ENCODE measurements around the gene EBF4.
A peak's percentile ranks its signal among the peaks of the same experiment; 100 is the strongest.
"Not testable (repeated sequence)": the region's sequence is repeated elsewhere in the genome, so short reads cannot be mapped to it uniquely, and the experiment has no call there.

The EBF4 gene

DNA sequence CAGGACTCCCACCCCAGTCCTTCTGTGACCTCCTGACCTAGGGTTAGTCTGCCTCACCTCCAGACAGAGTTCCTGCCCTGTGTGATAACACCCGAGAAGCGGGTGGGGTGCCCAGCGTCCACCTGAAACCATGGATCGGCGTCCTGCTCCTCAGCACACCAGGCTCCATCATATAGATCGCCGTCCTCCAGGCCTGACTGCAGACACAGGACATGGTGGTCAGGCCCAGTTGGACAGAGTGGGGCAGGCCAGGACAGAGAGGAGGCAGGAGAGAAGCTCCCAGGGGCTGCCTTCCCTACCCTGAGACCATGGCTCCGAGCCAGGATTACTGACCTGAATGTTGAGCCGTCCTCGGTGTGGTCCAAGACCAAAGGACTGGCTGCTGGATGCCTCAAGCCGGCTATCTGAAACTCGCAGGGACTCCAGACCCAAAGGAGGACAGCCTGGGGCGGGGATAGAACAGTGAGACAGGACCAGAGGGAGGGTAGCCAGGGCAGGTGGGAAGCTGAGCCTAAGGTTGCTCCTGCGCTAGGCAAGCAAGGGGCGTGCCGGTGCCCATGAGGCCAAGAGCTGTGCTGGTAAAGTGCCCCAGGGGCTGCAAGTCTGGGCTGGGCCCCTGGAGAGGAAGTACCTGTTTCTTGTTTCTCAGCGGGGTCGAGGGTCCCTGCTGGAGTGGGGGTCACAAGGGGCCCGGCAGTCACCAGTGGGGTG lies 105.7 kb downstream of the EBF4 start:
- no peak for DNase-seq

DNA sequence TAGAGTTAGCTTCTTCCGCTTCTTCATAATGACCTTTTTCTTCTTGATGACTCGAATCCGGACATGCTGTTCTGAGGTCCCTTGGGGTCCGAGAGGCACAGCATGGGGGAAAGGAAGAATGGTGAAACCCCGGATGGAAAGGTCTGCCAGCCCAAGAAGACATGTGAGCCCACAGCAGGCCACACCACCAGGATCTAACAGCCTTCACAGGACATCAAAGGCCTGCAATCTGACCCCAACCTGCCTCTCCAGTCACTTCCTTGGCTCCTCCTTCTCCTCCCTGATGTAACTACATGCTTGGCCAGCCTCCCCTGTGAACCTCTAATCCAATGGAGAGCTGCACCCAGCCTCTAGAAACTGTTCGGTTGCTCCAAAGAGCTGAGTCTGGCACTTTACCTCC lies 106.2 kb downstream of the EBF4 start:
- DNase-seq = no peak

DNA sequence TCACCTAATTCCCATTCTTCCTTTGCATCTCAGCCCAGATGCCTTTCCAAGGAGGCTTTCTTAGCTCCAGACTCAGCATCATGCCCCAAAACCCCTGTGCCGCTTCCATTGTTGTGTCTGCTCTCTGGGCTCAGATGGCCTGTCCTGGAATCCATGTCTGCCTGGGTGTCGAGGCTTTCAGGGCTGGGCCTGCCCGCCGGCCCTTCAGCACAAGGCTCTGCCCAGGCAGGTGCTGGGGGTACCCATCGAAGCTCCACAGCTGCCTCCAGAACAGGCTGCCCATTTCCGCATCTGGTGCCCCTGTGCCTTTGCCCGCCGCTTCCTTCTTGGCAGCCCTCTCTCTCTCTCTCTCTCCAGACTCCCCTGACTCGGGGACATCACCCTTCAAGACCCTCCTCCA lies 106.7 kb downstream of the EBF4 start:
- no peak for DNase-seq

DNA sequence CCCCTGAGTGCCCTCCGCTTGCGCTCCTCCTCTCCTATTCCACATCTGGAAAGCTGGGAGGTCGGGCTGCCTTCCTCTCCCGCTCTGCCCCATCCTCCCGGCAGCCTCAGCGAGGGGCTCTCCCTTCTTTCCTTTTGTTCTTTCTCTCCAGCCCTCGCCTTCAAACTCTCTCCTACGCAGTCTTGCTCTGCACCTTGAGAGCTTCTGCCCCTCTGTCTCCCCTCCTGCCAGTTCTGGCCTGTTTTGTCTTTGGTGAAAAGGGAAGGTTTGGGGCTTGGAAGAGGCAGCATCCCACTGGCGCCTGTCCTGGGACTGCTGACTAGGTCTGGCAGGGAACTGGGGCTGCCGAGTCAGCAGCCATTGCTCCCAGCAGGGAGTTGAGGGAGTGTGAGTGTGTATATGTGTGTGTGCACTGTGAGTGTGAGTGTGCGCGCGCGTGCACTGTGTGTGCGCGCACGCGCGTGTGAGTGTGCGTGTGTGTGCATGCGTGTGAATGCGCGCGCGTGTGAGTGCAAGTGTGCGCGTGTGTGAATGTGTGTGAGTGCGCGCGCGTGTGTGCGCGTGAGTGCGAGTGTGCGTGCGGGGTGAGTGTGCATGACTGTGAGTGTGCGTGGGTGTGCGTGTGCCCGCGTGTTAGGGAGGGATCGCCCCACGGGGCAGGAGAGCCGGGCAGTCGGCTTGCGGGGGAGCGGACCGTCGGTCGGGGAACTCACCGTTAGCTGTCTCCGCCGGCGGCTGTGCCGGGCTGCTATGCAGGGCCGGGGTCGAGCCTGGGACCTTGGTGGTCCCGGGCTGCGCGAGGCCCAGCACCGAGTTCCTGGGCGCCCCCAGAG lies 107.3 kb downstream of the EBF4 start:
- DNase-seq = peak in 1 of 2 donors; percentile 29

DNA sequence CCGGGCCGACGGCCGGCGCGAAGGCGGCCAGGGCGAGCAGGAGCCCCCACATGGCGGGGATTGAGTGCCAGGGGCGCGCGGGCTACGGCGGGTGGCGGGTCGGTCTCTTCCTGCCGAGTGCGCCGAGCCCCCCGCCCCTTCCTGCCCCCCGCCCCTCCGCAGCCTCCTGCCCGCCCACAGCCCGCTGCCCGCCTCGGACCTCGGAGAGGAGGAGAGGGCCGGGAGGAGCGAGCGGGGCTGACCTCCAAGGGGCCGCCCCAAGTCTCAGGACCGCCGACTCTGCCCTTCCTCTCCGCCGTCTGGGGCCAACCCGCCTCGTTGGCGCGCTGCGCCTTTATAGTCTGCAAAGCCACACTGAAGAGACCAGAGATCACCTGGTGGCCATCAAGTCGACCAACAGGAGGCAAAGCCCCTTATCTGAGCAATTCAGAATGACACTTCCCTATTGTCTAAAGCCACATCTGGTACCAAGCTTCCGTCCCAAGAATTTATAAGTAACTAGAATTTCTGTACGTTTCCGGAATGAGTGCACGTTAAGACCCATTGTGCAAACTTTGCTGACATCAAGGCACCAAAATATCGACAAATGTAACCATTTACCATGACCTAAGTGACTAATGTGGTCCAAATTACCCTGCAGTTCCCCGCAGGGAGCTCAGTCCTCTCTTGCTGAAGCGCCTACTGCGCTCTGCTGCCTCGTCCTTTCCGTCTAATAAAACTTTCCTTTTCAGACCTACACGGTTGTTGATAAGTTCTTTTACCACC lies 108.1 kb downstream of the EBF4 start, which contains the start of gene CPXM1:
TSS of gene CPXM1 (minus strand) at position 107 of the 765 bp plus-strand sequence. CDS start at position 52, 55 bp downstream.
- peak in 1 of 2 donors; percentile 30 for DNase-seq

DNA sequence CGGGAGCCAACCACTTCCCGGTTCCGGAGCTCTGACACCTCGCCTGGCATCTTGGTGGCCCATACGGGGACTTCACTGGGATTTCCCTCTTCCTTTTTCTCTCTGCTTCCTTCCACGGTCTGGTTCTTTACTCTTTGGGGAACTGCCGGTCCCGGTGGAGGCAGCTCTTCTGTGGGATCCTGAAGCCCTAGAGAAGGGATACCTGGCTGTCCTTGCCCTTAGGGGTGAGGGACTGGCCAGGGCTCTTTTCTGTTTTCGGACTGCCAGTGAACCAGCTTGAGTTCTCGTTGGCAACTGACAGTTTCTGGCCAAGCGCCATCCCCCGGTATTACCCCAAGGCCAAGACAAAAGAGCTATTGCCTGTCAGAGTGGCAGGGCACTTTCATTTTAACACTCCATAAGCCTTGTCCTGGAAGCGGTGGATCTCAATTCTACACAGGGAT lies 108.7 kb downstream of the EBF4 start:
- no peak for DNase-seq

DNA sequence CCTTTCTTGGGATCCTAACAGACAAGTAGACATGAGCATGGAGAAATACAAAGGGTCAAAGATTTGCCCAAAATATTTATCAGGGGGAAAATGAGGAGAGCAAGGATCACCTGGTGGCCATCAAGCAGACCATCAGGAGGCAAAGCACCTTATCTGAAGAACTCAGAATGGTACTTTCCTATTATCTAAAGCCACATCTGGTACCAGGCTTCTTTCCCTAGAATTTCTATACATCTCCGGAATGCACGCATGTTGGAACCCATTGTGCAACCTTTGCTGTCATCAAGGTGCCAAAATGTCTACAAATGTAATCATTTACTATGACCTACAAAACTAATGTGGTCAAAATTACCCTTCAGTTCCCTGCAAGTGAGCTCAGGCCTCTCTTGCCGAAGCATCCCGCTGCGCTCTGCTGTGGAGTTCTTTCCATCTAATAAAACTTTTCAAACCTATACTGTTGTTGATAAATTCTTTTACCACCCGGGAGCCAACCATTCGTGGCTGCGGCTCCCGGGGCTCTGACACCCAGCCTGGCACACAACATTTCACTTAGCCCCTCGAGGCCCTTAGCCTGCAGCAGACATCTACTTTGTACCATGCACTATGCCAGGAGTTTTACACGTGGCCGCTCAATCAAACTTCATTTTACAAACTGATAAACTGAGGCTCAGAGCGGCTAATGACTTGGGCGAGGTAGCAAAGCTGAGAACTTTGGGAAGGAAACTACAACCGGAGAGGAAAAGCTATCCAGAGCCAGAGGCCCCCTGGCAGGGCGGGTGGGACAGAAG lies 111.7 kb downstream of the EBF4 start:
- no peak for DNase-seq

DNA sequence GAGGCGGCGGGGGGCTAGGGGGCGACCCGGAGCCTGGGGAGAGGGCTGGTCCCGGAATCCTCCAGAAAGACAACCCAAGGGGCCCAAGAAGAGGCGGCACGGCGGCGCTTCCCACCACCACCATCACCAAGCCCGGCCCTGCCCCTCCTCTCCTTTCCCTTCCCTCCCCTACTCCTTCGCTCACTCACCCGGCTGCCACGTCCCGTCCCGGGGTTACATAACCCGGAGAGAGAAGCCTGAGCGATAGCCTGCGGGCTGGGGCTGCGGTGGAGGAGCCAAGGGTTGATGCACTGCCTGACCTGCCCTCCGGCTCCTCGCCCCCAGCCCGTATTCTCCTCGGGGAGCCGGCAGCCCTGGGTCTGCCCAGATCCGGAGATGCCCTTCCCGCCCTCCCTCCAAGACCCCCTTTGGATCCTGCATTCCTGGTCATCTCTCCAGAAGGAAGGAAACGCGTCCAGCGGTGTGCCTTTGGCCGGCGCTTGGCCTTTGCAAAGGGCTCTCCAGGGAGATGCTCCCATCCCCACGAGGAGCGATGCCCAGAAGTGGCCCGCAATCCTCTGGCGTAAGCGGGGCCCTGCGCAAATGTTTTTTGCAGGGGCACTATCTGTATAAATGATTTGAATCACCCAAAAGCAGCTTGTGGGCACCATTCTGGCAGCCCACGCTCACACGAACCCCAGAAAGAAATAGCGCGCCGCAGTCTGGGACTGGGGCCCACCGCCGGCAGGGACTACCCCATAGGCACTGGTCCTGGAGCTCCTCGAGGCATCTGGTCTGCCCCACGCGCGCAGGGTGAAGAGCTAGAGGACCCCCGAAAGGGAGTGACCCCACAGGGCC lies 112.5 kb downstream of the EBF4 start:
- no peak for DNase-seq

DNA sequence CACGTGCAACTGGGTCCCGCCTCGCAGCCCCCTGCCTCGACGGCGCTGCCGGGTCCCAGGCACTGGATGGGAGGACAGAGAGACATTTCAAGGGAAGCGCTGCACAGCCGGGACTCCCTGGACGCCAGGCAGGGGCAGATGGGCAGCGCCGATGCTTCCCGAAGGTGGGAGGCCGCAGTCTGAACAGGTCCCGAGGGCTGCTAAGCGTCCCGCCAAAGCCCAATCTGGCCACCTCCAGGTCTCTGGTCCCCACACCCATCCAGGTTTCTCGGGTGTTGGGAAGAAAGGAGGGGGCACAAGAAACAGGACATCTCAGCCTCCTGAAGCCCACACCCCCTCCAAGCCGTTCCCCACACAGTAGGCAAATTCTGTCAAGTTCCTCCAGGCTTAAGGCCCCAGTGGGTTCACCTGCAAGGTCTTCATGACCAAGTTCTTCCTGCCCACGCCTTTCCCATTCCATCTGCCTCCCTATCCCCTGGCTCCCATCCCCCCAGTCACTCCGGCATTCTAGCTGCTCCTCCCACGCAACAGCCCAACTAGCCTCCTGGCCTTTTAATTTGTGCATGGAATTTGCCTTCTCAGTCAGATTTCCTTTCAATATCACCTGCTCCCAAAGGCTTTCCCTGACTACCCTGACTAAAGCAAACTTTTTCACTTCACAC lies 113.2 kb downstream of the EBF4 start:
- no peak for DNase-seq

DNA sequence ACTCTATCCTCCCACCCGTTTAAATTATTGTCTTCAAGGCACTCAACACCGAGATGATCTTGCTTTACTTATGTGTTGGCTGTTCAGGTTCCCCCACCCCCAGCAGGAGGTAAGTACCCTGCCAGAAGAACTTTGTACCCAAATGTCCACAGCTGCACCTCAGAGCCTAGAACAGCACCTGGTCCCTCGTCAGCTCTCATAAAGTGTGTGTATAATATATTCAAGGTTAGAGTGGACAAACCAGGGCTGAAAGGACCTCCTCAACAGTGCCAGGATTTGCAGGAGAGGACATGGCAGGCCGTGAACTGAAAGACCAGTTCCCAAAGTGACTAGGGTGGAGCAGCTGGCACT lies 113.7 kb downstream of the EBF4 start:
- no peak for DNase-seq

DNA sequence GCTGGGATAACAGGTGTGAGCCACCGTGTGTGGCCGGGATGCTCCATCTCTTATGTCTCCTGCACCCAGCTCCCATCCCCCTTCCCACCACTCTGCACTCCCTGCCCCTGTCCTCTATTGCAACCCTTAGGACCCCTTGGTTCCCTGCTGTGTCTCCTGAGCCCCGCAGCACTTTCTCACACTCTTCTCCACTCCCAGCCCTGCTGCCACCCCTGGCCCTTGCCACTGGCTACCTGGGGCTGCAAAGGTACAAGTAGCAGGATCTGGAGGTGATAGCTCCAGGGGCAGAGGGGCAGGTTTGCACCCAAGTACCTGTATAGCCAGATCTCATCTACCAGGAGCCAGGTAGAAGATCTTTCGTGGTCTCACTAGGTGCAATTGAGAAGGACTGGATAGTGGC lies 114.4 kb downstream of the EBF4 start:
- no peak for DNase-seq

DNA sequence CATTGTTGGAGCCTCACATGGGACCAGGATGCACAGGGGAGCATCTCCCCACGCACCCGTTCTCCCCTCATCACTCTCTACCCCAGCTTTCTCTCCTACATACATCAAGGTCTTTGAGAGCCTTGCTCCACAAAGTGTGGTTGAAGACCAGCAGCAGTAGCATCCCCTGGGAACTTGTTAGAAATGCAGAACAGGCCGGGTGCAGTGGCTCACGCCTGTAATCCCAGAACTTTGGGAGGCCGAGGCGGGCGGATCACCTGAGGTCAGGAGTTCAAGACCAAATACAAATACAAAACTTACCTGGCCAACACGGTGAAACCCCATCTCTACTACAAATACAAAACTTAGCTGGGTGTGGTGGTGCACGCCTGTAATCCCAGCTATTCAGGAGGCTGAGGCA lies 115.3 kb downstream of the EBF4 start:
- DNase-seq = not testable (repeated sequence)

DNA sequence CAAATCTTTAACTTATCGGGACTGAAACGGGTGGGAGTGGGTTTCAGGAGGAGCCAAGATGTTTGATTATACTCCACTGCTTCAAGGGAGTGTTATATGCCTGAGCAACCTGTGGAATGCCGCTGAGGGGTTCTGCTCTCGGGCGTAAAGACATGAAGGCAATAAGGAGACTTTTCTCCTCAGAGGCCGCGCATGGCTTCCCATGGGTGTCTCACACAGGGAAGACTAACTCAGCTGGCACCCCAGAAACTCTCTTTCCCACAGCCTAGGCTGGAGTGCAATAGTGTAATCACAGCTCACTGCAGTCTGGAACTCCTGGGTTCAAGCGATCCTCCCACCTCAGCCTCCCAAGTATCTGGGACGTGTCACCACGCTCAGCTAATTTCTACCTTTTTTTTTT lies 117.1 kb downstream of the EBF4 start:
- no peak for DNase-seq
